Esophagus mucosa (tissue), 1 donor: ENCODE measurements around the gene SLC38A6. TPM values are rescaled to one million over a fixed set of nuclear protein-coding genes. Genes with fewer than 3 reads are reported as not detected.
"Not testable (repeated sequence)": the region's sequence is repeated elsewhere in the genome, so short reads cannot be mapped to it uniquely, and the experiment has no call there.

Source experiments
- ATAC-seq: fragments of 200-7000 bp; cut with Tn5 transposase; one replicate; pipeline ENCODE4 v1.9.1; 2020
- total RNA-seq: library from RNA; stranded (reverse); gene quantifications from one replicate; pipeline ENCODE4 v1.2.4, GENCODE V29; 2023
- donor health status: DM: yes; HTN: yes; CAD: no.

Gene SLC38A6
- total RNA-seq, 1 donor from 2014 or later: 3.4 TPM

GRCh38 chr14:61063461-61063860, 82.4 kb downstream of the SLC38A6 start:
- ATAC-seq: no peak

- ATAC-seq: no peak
These were observed 83.2 kb downstream of the SLC38A6 start for GRCh38 chr14:61064210-61064609.

- ATAC-seq: no peak
These were observed 83.8 kb downstream of the SLC38A6 start for GRCh38 chr14:61064856-61065255.

- ATAC-seq: no peak
These were observed 84.6 kb downstream of the SLC38A6 start for GRCh38 chr14:61065656-61066055.

- ATAC-seq: not testable (repeated sequence)
These were observed 91.4 kb downstream of the SLC38A6 start for GRCh38 chr14:61072442-61072841.

DNA sequence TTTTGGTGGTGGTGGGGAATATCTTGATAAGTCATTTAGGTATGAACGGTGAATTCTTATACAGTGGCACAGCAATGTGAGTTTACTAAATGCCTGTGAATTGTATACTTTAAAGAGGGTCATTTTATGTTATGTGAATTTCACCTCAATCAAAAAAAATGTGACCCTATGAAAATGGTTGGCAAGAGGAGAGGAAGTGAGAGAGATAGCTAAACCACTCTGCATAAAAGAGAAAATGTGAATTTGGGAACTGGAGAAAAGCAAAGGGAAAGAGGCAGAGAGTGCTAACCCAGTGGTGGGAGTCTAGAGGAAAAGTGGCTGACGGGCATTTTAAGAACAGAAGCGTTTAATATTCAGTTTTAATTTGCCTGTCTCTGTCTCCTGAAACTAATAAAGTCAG, 93.8 kb downstream of the SLC38A6 start:
- ATAC-seq: no peak

DNA sequence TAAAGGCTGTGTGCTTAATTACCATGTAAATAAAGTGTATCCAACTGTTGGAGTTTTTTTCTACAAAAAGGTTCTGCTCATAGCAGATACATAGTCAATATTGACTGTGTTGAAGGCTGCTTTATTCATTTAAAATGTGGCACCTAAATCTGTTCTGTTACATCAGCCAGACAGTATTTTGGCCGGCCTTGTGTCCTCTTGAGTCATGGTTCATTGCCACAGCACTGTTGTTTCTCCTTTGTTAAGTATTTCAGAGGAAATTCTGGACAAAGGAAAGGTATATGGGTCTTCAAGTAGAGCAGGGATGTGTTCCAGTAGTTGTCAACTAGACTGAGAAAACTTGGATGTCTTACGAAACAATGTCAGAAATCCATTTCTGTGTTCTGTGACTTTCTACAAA, 95.5 kb downstream of the SLC38A6 start:
- no peak for ATAC-seq

DNA sequence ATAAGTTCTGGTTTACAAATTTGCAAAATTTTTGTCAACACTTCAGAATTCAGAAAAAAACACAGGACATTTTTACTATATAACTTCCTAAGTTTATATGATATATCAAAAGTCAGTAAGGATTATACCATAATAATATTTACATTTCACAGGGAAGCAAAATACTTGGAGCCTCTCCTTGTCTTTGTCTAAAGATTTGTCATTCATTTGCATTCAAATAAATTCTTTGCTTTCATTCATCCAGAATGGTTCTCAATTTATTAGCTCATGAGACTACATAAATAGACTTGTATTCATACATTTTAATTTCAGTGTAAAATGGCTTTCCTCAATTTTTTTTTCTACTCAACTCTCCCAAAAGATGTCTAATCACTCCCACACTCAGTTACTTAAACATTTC, 96.4 kb downstream of the SLC38A6 start:
- no peak for ATAC-seq

DNA sequence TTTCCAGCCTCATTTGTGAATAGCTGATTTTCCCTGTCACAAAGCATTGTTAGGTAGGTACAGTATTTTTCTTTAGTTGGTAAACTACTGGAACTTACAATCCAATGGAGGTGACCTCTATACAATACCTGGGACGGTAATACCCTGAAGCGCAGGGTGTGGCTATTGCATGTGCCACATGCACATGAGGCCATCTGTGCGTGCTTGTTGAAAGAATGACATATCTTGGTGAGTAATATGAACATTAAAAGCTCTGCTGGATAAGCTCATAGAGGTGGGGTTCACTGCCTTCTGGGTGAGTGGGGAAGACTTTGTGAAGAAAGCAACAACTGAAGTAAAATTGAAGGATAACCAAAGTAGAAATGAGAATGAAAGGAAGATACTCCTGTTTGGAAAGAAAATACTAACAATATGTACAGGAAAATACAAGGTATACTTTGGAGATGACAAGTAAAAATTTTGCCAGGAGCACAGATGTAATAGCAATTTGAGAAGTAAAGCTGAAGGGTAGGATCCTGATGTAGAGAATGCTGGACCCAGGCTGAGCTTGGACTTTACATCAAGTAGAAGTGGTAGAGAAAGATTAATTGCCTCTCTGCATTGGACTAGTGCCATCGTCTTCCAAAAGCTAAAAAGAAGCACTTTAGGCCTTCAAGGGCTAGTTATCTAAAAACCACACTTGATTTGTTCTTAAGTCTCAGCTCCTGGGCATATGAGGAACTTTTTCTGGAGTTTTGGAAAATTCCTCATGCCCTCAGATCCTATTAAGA, 97.1 kb downstream of the SLC38A6 start:
- peak; percentile 86 for ATAC-seq

GRCh38 chr14:61080591-61081010, 99.6 kb downstream of the SLC38A6 start:
- ATAC-seq: peak; percentile 32

DNA sequence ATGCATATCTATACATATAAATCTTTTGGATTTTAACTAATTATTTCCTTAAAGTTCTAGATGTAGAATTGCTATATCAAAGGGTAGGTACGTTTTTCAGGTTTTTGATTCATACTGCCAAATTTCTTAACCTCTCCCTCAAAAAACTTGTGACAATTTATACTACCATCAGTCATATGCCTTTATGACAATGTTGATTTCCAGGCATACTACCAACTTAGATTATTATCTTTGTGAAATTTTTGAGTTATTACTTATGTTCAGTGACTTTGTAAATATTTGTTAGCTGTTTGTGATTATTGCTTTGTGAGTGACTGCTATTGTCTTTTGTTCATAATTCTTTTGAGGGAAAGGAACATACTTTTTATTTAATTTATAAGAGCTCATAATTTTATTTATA, 107.0 kb downstream of the SLC38A6 start:
- no peak for ATAC-seq

DNA sequence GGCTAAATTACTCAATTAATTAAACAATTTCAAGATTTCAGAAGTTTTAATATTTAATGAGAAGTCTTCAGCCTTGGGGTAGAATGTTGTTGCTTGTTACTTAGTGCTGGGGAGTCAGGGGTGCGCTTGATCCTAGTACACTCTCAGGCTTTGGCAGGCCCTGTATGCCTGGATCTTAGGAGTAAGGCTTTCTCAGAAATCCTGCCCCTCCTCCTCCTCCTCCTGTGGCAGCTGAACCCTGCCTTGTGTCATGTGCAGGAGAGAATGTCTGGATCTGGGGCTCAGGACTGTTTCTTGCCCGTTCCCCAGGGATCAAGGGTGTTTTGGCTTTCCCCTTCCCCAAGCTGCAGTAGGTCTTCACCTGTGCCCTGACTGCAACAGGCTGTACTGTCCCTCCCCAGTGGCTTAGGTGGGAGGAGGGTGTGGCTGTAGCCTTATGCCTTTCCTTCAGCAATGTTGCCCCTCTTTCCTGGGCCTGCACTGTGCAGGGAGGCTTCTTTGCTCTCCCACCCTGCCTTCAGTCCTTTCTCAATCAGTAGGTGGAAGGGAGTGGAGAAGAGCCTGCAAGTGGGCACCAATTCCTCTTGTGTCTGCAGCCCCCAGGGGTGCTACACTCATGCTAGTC, 108.2 kb downstream of the SLC38A6 start:
- ATAC-seq: no peak

DNA sequence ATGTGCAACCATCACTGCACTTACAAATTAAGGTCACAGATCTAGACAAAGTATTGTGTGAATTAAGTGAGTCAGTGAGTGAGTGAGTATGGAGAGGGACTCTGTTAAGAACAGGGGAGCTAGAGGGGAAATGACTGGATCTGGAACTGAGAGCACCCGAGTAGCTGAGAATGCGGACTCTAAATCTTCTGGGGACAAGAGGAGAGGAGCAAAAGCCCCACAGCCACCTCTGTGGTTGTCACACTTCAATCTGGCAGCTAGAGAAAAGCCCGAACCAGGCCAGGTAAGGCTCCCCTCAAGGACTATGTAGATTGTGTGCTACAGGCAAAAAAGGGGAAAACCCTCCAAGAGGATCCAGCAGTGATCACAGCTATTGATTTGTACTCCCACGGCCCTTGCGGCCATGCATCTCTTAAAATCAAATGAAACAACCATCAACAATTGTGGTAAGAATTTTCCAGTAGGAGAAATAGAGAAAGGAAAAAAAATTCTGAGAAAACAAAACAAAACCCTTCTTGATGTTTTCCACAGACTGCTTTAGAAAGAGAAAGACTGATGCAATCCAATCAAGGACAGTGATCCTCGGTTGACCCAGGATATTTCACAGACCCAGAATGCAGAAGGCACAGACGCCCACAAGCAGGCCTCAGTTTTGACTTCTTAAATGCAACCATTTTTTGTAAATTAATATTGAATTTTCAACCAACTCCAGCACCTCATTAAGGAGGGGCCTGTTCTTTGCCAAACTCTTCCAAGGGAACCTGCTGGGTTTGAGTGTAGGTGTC, 109.6 kb downstream of the SLC38A6 start:
- no peak for ATAC-seq

DNA sequence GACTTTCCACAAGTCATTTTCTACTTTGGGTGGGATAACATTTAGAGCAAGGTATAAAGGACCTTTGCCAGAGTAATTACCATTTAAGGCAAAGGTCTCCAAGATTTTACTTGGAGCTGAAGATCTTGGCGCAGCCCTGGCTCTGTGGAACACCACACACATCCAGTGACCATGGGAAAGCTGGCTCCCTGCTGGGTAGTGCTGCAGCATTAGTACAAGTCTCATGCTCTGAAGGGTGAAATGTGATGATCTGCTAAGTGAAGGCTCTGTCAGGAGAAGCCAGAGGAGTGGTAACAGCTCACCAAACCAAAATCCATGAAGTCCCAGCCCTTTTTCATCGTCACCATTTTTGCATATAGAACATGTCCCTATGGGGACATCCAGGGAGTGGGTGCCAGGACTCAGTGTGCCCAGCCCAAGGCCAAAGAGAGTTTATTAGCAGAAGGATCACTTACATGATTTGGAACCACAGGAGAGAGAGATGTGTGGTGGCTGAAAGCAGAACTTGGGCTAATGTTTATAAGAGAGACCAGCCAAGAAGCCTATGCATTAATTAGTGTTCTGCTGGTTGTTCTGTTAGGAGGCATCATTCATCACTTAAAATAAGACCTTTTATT, 110.7 kb downstream of the SLC38A6 start:
- ATAC-seq: no peak

DNA sequence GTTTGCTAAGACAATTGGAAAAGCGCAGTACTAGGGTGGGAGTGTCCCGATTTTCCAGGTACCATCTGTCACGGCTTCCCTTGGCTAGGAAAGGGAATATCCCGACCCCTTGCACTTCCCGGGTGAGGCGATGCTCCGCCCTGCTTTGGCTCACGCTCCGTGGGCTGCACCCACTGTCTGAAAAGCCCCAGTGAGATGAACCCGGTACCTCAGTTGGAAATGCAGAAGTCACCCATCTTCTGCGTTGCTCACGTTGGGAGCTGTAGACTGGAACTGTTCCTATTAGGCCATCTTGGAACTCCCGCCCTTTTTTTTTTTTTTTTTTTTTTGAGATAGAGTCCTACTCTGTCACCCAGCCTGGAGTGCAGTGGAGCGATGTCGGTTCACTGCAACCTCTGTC, 117.1 kb downstream of the SLC38A6 start:
- ATAC-seq: not testable (repeated sequence)

- no peak for ATAC-seq
These were observed 117.7 kb downstream of the SLC38A6 start for GRCh38 chr14:61098721-61099120.

DNA sequence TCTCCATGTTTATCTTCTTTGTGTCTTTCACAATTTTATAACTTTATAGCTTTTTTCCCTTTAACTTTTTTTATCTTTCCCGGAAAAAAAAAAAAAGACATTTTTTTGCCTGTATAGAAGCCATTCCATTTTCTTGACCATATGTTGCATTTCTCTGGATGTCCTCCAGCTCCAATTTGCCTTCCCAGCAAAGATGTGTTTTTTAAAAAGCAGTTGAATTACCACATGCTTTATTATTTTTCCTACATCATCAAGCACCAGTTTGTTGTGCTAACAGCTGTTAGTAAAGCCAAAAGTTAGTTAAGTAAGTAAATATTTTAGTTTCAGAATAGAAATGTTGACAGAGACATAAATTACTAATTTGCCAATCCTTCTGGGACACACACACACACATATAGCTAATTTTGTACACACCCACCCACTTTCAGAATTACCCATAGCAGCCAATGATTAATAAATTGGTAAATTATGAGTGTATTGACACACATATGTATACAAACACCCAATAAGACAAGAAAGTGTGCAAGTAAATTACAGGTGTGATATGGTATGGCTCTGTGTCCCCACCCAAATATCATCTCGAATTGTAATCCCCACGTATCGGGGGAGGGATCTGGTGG, 118.3 kb downstream of the SLC38A6 start:
- ATAC-seq: no peak

GRCh38 chr14:61101803-61102548, 120.9 kb downstream of the SLC38A6 start:
- peak; percentile 19 for ATAC-seq
